K562 (cell line): ENCODE results near the gene FSTL4. TPM values are rescaled to one million over a fixed set of nuclear protein-coding genes. Genes with fewer than 3 reads are reported as not detected.

Source experiments
- ATAC-seq: fragments of 200-7000 bp; cut with Tn5 transposase; 3 replicates; pipeline ENCODE4 v1.9.1; 2020; ENCODE audit warnings: moderate library complexity
- BruUV-seq: library from RNA; stranded (reverse); fragments of 400-500 nt; replicated peaks from 2 replicates; lab custom pipeline; 2021; lab: Mats Ljungman, UMichigan
- CTCF ChIA-PET: fragments of 300-600 bp; formaldehyde crosslinking; extraction: SDS; loops from one replicate; lab custom pipeline; 2021; ENCODE audit warnings: low intra/inter-chr PET ratio; lab: Yijun Ruan, JAX
- POLR2A ChIA-PET: fragments of 300-600, 350-650 bp; sonication (Branson Sonifier 250); formaldehyde crosslinking; extraction: SDS; loops from one replicate; lab custom pipeline; 2021; ENCODE audit warnings: antibody characterized with exemption, inconsistent platforms; lab: Yijun Ruan, JAX
- DNase-seq, 4 experiments: peaks; one replicate each; pipeline versions ENCODE4 v3.0.0 to v3.0.0-alpha.2; 2011 to 2018; ENCODE audit warnings: low spot score in 3 of 4, mixed read lengths in 3 of 4; ENCODE audit errors: extremely low read depth in 1 of 4
- FAIRE-seq: peaks from 2 replicates; lab custom pipeline; 2011; peaks lifted over from hg19 to GRCh38; lab: Jason Lieb, UNC
- H2AFZ ChIP-seq: 2 replicates; pipeline ENCODE4 v1.6.0; 2011; ENCODE audit warnings: low read depth, low read length, control low read depth, inconsistent platforms
- H3K27ac ChIP-seq: fragments of 200-600 bp; 3 replicates; pipeline ENCODE4 v1.8.0; 2011; ENCODE audit warnings: low read depth, mild to moderate bottlenecking, control low read depth, inconsistent platforms, low read length, moderate library complexity, mixed read lengths; ENCODE audit errors: extremely low read depth
- H3K27me3 ChIP-seq, 2 experiments: fragments of 300-600 bp in 1 of 2; 2 replicates in 1 of 2; 3 replicates in 1 of 2; pipeline versions ENCODE4 v1.6.0 to v1.8.0; 2011; ENCODE audit warnings: inconsistent platforms in 2 of 2, low read length in 2 of 2, mild to moderate bottlenecking in 1 of 2, mixed read lengths in 1 of 2, moderate library complexity in 1 of 2; ENCODE audit not compliant: control insufficient read depth in 2 of 2, insufficient read depth in 2 of 2
- H3K36me3 ChIP-seq: fragments of 300-600 bp; 3 replicates; pipeline ENCODE4 v1.8.0; 2011; ENCODE audit warnings: mild to moderate bottlenecking, low read length, inconsistent platforms; ENCODE audit not compliant: control insufficient read depth, insufficient read depth
- H3K4me1 ChIP-seq, 2 experiments: fragments of 200-600 bp in 1 of 2; replicated peaks in 1 of 2; 2 replicates in 1 of 2; 3 replicates in 1 of 2; pipeline versions ENCODE4 v1.5.1 to v1.8.0; 2011; ENCODE audit warnings: inconsistent platforms in 2 of 2, low read length in 2 of 2, mild to moderate bottlenecking in 1 of 2, mixed read lengths in 1 of 2, moderate library complexity in 1 of 2; ENCODE audit not compliant: control insufficient read depth in 2 of 2, insufficient read depth in 2 of 2
- H3K4me2 ChIP-seq: 2 replicates; pipeline ENCODE4 v1.6.1; 2011; ENCODE audit warnings: low read length, control low read depth, inconsistent platforms, mixed read lengths; ENCODE audit not compliant: insufficient read depth
- H3K4me3 ChIP-seq: fragments of 200-600 bp; sonication (generic), shearing (Covaris generic); 2 replicates; pipeline ENCODE4 v1.5.1; 2016; ENCODE audit warnings: control low read depth, inconsistent platforms
- H3K79me2 ChIP-seq: fragments of 200-600 bp; 3 replicates; pipeline ENCODE4 v1.8.0; 2011; ENCODE audit warnings: low read length, inconsistent platforms; ENCODE audit not compliant: control insufficient read depth, insufficient read depth
- H3K9ac ChIP-seq, 2 experiments: 2 replicates each; pipeline versions ENCODE4 v1.6.0 to v1.6.1; 2011; ENCODE audit warnings: low read depth in 2 of 2, low read length in 2 of 2, control low read depth in 1 of 2, inconsistent platforms in 1 of 2, mild to moderate bottlenecking in 1 of 2, mixed read lengths in 1 of 2; ENCODE audit not compliant: insufficient read depth in 1 of 2
- H3K9me1 ChIP-seq: one replicate; pipeline ENCODE4 v1.6.0; 2011; ENCODE audit warnings: inconsistent platforms, mild to moderate bottlenecking, low read length, moderate library complexity; ENCODE audit not compliant: control insufficient read depth, insufficient read depth
- H3K9me3 ChIP-seq: replicated peaks from 2 replicates; pipeline ENCODE4 v1.5.1; 2011; ENCODE audit warnings: low read depth, low read length, inconsistent platforms; ENCODE audit not compliant: control insufficient read depth, insufficient read depth
- H4K20me1 ChIP-seq: replicated peaks from 2 replicates; pipeline ENCODE4 v1.6.1; 2011; ENCODE audit warnings: low read length, inconsistent platforms, mixed read lengths; ENCODE audit not compliant: control insufficient read depth, insufficient read depth
- CTCF ChIP-seq, 3 experiments: IDR thresholded peaks in 2 of 3; conservative IDR thresholded peaks in 1 of 3; 2 replicates each; pipeline ENCODE4 v1.5.1; 2011 to 2012; ENCODE audit warnings: low read length in 3 of 3, mild to moderate bottlenecking in 3 of 3, control low read depth in 2 of 3, improper control_type of control experiment in 1 of 3, inconsistent platforms in 1 of 3, low read depth in 1 of 3, mixed read lengths in 1 of 3, moderate library complexity in 1 of 3; ENCODE audit not compliant: insufficient read depth in 2 of 3
- HCFC1 ChIP-seq: IDR thresholded peaks from 2 replicates; pipeline ENCODE4 v1.6.1; 2012; ENCODE audit warnings: low read depth, low read length, improper control_type of control experiment
- ID3 ChIP-seq, 2 experiments: fragments of 250-450 bp in 1 of 2; fragments of 450-650 bp in 1 of 2; sonication (Bioruptor Pico) in 1 of 2; IDR thresholded peaks; 2 replicates each; pipeline versions ENCODE4 v1.6.1 to v1.8.0; 2016 to 2021; ENCODE audit warnings: mild to moderate bottlenecking in 2 of 2, moderate library complexity in 2 of 2, missing compliant biosample characterization in 1 of 2, missing genetic modification characterization in 1 of 2
- MECOM ChIP-seq: fragments of 250-450 bp; sonication (Bioruptor Pico); IDR thresholded peaks from 2 replicates; pipeline ENCODE4 v1.8.0; 2022; ENCODE audit warnings: inconsistent platforms
- MEIS2 ChIP-seq: fragments of 450-650 bp; IDR thresholded peaks from 2 replicates; pipeline ENCODE4 v1.6.1; 2014; ENCODE audit warnings: mild to moderate bottlenecking; ENCODE audit not compliant: partially characterized antibody
- NR2C1 ChIP-seq, 2 experiments: fragments of 450-650 bp; IDR thresholded peaks; 2 replicates each; pipeline ENCODE4 v1.6.1; 2017; ENCODE audit warnings: mild to moderate bottlenecking in 2 of 2, antibody characterized with exemption in 1 of 2, inconsistent platforms in 1 of 2, missing compliant biosample characterization in 1 of 2, missing genetic modification characterization in 1 of 2
- SMARCB1 ChIP-seq: IDR thresholded peaks from 2 replicates; pipeline ENCODE4 v1.6.1; 2011; ENCODE audit warnings: improper control_type of control experiment, low read depth; ENCODE audit not compliant: insufficient read length
- SRSF9 ChIP-seq: fragments of 200-400 bp; formaldehyde crosslinking; IDR thresholded peaks from 2 replicates; pipeline ENCODE4 v1.6.1; 2017; ENCODE audit warnings: low read depth, low read length, borderline replicate concordance
- TSC22D4 ChIP-seq: fragments of 450-650 bp; IDR thresholded peaks from 2 replicates; pipeline ENCODE4 v1.6.1; 2016; ENCODE audit warnings: missing genetic modification characterization, missing biosample characterization, control low read depth
- ZNF184 ChIP-seq: sonication (generic); formaldehyde crosslinking; IDR thresholded peaks from 2 replicates; pipeline ENCODE4 v1.5.0; 2020; ENCODE audit warnings: missing genetic modification reagents
- WGBS: fragments of 100-300 bp; shearing (Covaris generic); methylation state at CpG from one replicate; pipeline ENCODE4 v1.1.6; 2016; ENCODE audit warnings: low coverage, mixed read lengths; ENCODE audit not compliant: insufficient coverage; ENCODE audit errors: missing lambda C conversion rate; 5-methylcytosine and 5-hydroxymethylcytosine counted together
- in situ Hi-C: fragments of 300-500 bp; cut with MboI; formaldehyde crosslinking; loops from 4 replicates; pipeline ENCODE4 v1.15.0; 2018; ENCODE audit warnings: inconsistent platforms, mixed read lengths
- intact Hi-C: fragments of 100-400 bp; cut with micrococcal nuclease; formaldehyde crosslinking; loops from 2 replicates; pipeline ENCODE4 v1.14.2; 2022
- polyA plus RNA-seq, 8 experiments: library from polyadenylated mRNA; depleted of rRNA in 4 of 8; stranded (reverse) in 5 of 8; unstranded in 3 of 8; fragments of >200 nt; fragmentation: Nextera tagmentation in 2 of 8; fragmentation: Illumina TruSeq in 1 of 8; extraction: Ambion mirVana in 2 of 8; extraction: Trizol in 1 of 8; gene quantifications; 2 replicates each; pipeline versions ENCODE4 v1.2.1 to v1.2.3, GENCODE V29; 2011 to 2014; ENCODE audit warnings: inconsistent platforms in 1 of 8, missing spikeins in 1 of 8
- total RNA-seq, 7 experiments: library from RNA; depleted of rRNA in 6 of 7; stranded (reverse); fragments of >200 nt in 6 of 7; fragmentation: Illumina TruSeq in 2 of 7; extraction: Trizol in 2 of 7; gene quantifications; 2 replicates each; pipeline versions ENCODE4 v1.2.1 to v1.2.3, GENCODE V29; 2011 to 2021; ENCODE audit warnings: low replicate concordance in 1 of 7
- TF ChIP-seq, protein P1 (sequence below): sonication (generic); formaldehyde crosslinking; IDR thresholded peaks from 2 replicates; pipeline ENCODE4 v1.9.0; 2022; ENCODE audit warnings: mild to moderate bottlenecking, missing genetic modification reagents

The FSTL4 gene
- total and polyA plus RNA-seq, 9 of the 15 experiments (the other 6 are each of a cell fraction or from before 2014, with no cell fraction given) = 0.08 to 0.18 (median 0.10) TPM; not detected in 5

DNA sequence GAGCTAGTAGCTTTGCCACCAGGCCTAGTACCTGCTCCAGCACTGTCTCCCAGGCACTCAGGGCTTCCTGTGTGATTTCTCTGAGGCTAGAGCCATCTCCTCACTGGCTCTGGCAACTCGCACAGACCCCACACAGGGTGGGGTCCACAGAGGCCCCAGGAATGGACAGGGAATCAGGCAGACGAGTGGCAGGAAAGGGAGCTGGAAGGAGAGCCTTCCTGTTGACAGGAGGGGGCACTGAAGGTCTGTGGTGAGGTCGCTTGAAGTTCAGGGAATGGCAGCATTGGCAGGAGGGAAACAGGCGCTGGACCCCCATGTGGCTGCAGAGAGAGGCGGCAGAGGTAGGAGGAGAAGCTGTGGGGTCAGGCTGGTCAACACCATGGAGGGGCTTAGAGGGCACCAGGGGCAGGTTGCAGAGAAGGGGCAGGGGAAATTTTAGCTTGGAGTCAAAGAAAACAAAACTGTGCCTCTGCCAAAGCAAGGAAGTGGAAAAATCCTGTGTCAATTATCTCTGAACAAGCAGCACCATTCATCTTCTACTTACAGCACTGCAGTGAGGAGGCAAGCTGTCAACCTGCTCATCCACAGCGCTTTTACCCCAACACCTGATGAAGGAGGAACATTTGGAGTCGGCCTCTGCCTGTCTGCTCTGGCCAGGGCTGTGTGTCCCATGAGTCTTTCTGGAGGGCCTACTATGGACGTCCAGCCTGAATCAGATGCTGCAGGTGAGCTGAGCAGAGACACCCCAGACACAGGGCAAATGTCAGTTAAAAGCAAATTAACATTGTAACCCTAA is 270.2 kb downstream of the FSTL4 start:
- Histone ChIP-seq H4K20me1 (no peaks in the 10 kb centered on the region; the same call in 1 of the 2 replicates), H2AFZ (no peak overlapping the region), H3K79me2 (no peaks in the 10 kb centered on the region), H3K27me3 (peaks cover 11 to 40% of the 10 kb centered on the region in 2 experiments; a peak in 4 of 5 replicates), H3K27ac (no peak overlapping the region), H3K9me3 (no peaks in the 10 kb centered on the region), H3K4me2 (no peak overlapping the region), H3K4me3 (no peak overlapping the region), H3K9ac (no peak overlapping the region; a peak in 1 of 4 replicates), H3K4me1 (no peaks in the 10 kb centered on the region), H3K9me1 (no peaks in the 10 kb centered on the region), H3K36me3 (no peaks in the 10 kb centered on the region)
- in situ Hi-C loops = no loop called here
- ATAC-seq = no peak
- ChIA-PET CTCF (no interaction called here), POLR2A (interaction anchor here (0.7 kb wide), 1 partner anchor 9 kb away, joined by 3 read pairs; no protein-coding TSS in a partner anchor)
- TF ChIP-seq TSC22D4 (tag) (no peak), HCFC1 (no peak), CTCF (IDR thresholded peaks at IDR 0.05 in 2 of 3, conservative IDR thresholded peaks at IDR 0.05 in 1 of 3; ENCODE audit: insufficient read depth in 2 of 3, low read depth in 1 of 3, low read length in 3 of 3) (no peak), ID3 (CRISPR knock-in tag; IDR thresholded peaks at IDR 0.05) (no peak), ID3 (tag; IDR thresholded peaks at IDR 0.05) (no peak), SMARCB1 (no peak), NR2C1 (IDR thresholded peaks at IDR 0.05) (no peak), NR2C1 (tag; IDR thresholded peaks at IDR 0.05) (no peak), SRSF9 (no peak), MECOM (CRISPR knock-in tag) (no peak), MEIS2 (no peak), ZNF184 (CRISPR knock-in tag) (no peak)
- TF ChIP-seq, protein P1, sequence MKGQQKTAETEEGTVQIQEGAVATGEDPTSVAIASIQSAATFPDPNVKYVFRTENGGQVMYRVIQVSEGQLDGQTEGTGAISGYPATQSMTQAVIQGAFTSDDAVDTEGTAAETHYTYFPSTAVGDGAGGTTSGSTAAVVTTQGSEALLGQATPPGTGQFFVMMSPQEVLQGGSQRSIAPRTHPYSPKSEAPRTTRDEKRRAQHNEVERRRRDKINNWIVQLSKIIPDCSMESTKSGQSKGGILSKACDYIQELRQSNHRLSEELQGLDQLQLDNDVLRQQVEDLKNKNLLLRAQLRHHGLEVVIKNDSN (CRISPR knock-in tag) = no peak
- BruUV-seq = no TSS peak
- intact Hi-C loops = no loop called here
- WGBS = 2% methylated on average over 8 of the region's 8 CpGs
- DNase-seq = no peak
- no peak for FAIRE-seq
